Spleen (tissue), 11 donors: ENCODE data around the gene MYPN. TPM values are rescaled to one million over a fixed set of nuclear protein-coding genes. Genes with fewer than 3 reads are reported as not detected.

Source experiments
- DNase-seq: peaks from one replicate; pipeline ENCODE4 v3.0.0-alpha.2; 2020
- H3K27ac ChIP-seq, 8 donors: fragments of 200-600 bp; sonication (generic) in 7 of 8; 1 replicate in 4 of 8; 2 replicates in 4 of 8; pipeline versions ENCODE4 v1.5.0 to v1.8.0; 2016 to 2021; ENCODE audit warnings: inconsistent platforms in 4 of 8, mild to moderate bottlenecking in 4 of 8, moderate library complexity in 1 of 8
- H3K27me3 ChIP-seq, 7 donors: fragments of 200-600 bp; sonication (generic) in 6 of 7; replicated peaks in 1 of 7; 1 replicate in 4 of 7; 2 replicates in 3 of 7; pipeline versions ENCODE4 v1.5.0 to v1.8.0; 2016 to 2021; ENCODE audit warnings: inconsistent platforms in 3 of 7, mild to moderate bottlenecking in 1 of 7
- H3K36me3 ChIP-seq, 6 donors: fragments of 200-600 bp; sonication (generic) in 5 of 6; 1 replicate in 4 of 6; 2 replicates in 2 of 6; pipeline versions ENCODE4 v1.5.0 to v1.8.0; 2016 to 2021; ENCODE audit warnings: inconsistent platforms in 2 of 6
- H3K4me1 ChIP-seq, 6 donors: fragments of 200-600 bp; sonication (generic) in 5 of 6; 1 replicate in 3 of 6; 2 replicates in 3 of 6; pipeline versions ENCODE4 v1.5.0 to v1.8.0; 2016 to 2021; ENCODE audit warnings: inconsistent platforms in 3 of 6
- H3K4me3 ChIP-seq, 8 donors: fragments of 200-600 bp; sonication (generic) in 7 of 8; 1 replicate in 4 of 8; 2 replicates in 4 of 8; pipeline versions ENCODE4 v1.5.0 to v1.8.0; 2016 to 2021; ENCODE audit warnings: inconsistent platforms in 4 of 8, mild to moderate bottlenecking in 4 of 8, moderate library complexity in 2 of 8
- H3K9me3 ChIP-seq, 8 donors: fragments of 200-600 bp; sonication (generic) in 7 of 8; 1 replicate in 4 of 8; 2 replicates in 4 of 8; pipeline versions ENCODE4 v1.5.0 to v1.8.0; 2016 to 2021; ENCODE audit warnings: inconsistent platforms in 4 of 8
- POLR2A ChIP-seq, 3 donors: fragments of 450-650 bp; IDR thresholded peaks; one replicate each; pipeline ENCODE4 v1.5.1; 2017; ENCODE audit warnings: antibody characterized with exemption in 3 of 3, mild to moderate bottlenecking in 1 of 3
- POLR2AphosphoS5 ChIP-seq, 3 donors: sonication (generic); formaldehyde crosslinking; IDR thresholded peaks; one replicate each; pipeline ENCODE4 v1.5.1; 2017; ENCODE audit warnings: antibody characterized with exemption in 3 of 3
- WGBS, 5 donors: extraction: QIAGEN DNeasy Blood & Tissue Kit in 3 of 5; methylation state at CpG; one replicate each; pipeline versions ENCODE4 v1.1.5 to v1.1.7; 2013 to 2018; 5-methylcytosine and 5-hydroxymethylcytosine counted together
- intact Hi-C: fragments of 100-400 bp; cut with DNase I; formaldehyde crosslinking; loops from one replicate; pipeline ENCODE4 v1.15.0; 2023; ENCODE audit warnings: low total_unique reads
- polyA plus RNA-seq, 3 donors: library from polyadenylated mRNA; stranded (reverse); fragments of 200-250 nt; gene quantifications; one replicate each; pipeline ENCODE4 v1.2.1, GENCODE V29; 2013
- total RNA-seq, 7 donors: library from RNA; depleted of rRNA in 3 of 7; stranded (reverse); fragments of >200 nt in 3 of 7; fragmentation: NEBNext Ultra II Directional in 4 of 7; extraction: Animal tissue kit (Norgen Biotek cat#: 25700) in 4 of 7; gene quantifications; one replicate each; pipeline versions ENCODE4 v1.1.0 to v1.2.1, GENCODE V29; 2016 to 2021
- TF ChIP-seq, protein P1 (sequence below), 11 experiments: fragments of 200-600 bp in 7 of 11; fragments of 450-650 bp in 4 of 11; sonication (generic) in 4 of 11; IDR thresholded peaks in 8 of 11; conservative IDR thresholded peaks in 3 of 11; 1 replicate in 7 of 11; 2 replicates in 4 of 11; pipeline versions ENCODE4 v1.4.0 to v1.8.0; 2016 to 2021; ENCODE audit warnings: antibody characterized with exemption in 11 of 11, inconsistent platforms in 4 of 11, mild to moderate bottlenecking in 1 of 11
- donor health status: healthy with polysubstance abuse.
- donor health status: DM: no; HTN: no; CAD: no; lungs with moderate emphysema.
- donor health status: DM: no; HTN: no; CAD: no.
- donor health status: Bipolar disorder and iron deficiency.
- donor health status: healthy.
- donor health status: DM: no; HTN: no; CAD: no.
- donor health status: DM: yes; HTN: yes; CAD: no.

Gene MYPN
- total and polyA plus RNA-seq, 10 donors: 0.03 to 0.94 (median 0.06) TPM; not detected in 5

DNA sequence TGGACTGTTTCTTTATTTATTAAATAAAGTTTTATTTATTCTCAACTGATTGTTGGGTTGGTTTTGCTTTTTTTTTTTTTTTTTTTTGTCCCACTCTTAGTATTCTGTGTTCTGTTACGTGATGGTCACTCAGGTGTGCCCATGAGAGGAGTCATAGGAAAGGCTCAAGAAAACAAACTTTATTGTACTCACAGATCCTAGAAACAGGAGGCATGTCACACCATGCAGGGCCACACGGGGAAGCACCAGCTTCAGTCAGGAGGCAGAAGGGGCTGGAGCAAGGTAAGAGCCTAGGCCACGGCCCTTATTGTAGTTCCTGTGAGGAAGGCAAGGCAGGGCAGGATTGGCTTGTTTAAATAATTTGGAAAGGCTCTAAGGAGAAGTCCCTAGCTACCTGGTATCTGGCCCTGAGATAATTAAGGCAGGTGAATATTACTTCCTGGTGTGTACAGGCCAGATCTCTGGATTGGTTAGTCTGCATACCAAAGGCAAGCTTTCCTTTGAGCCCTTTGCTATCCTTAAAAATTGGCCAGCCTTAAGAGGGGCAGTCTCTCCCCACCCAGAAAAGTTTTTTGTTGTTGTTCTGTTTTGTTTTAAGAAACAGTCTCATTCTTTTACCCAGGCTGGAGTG, 114.4 kb downstream of the MYPN start:
- no peak overlapping the region for H3K27ac ChIP-seq
- WGBS, 5 donors: 78 to 92% (median 83%) methylated on average over 3 of the region's 3 CpGs
- peaks cover 0 to 2% (median 0%) of the 10 kb centered on the region in 7 donors for H3K27me3 ChIP-seq
- no peak overlapping the region for H3K4me3 ChIP-seq
- no peaks in the 10 kb centered on the region for H3K4me1 ChIP-seq
- intact Hi-C loops: no loop called here
- no peak for DNase-seq
- H3K36me3 ChIP-seq: no peaks in the 10 kb centered on the region
- TF ChIP-seq, protein P1, sequence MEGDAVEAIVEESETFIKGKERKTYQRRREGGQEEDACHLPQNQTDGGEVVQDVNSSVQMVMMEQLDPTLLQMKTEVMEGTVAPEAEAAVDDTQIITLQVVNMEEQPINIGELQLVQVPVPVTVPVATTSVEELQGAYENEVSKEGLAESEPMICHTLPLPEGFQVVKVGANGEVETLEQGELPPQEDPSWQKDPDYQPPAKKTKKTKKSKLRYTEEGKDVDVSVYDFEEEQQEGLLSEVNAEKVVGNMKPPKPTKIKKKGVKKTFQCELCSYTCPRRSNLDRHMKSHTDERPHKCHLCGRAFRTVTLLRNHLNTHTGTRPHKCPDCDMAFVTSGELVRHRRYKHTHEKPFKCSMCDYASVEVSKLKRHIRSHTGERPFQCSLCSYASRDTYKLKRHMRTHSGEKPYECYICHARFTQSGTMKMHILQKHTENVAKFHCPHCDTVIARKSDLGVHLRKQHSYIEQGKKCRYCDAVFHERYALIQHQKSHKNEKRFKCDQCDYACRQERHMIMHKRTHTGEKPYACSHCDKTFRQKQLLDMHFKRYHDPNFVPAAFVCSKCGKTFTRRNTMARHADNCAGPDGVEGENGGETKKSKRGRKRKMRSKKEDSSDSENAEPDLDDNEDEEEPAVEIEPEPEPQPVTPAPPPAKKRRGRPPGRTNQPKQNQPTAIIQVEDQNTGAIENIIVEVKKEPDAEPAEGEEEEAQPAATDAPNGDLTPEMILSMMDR (IDR thresholded peaks at IDR 0.05 in 8 of 11, conservative IDR thresholded peaks at IDR 0.05 in 3 of 11): no peak
- TF ChIP-seq POLR2A (IDR thresholded peaks at IDR 0.05) (no peak), POLR2AphosphoS5 (IDR thresholded peaks at IDR 0.05) (no peak)
- no peaks in the 10 kb centered on the region for H3K9me3 ChIP-seq

DNA sequence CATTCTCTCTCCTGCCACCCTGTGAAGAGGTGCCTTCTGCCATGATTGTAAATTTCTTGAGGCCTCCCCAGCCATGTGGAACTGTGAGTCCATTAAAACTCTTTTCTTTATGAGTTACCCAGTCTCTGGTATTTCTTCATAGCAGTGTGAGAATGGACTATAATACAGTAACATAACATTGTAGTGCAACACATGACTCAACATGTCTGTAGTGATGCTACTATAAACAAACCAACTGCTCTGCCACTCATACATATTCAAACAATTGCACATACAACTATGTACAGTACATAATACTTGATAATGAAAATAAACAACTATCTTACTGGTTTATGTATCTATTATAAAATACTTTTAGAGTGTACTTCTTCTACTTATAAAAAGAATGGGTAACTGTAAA, 115.5 kb downstream of the MYPN start:
- Histone ChIP-seq H3K27ac (no peak overlapping the region), H3K27me3 (peaks cover 0 to 13% (median 0%) of the 10 kb centered on the region in 7 donors), H3K4me1 (no peaks in the 10 kb centered on the region), H3K36me3 (no peaks in the 10 kb centered on the region), H3K9me3 (no peaks in the 10 kb centered on the region), H3K4me3 (no peak overlapping the region)
- intact Hi-C loops: no loop called here
- TF ChIP-seq, protein P1 (IDR thresholded peaks at IDR 0.05 in 8 of 11, conservative IDR thresholded peaks at IDR 0.05 in 3 of 11): no peak
- no peak for TF ChIP-seq POLR2A (IDR thresholded peaks at IDR 0.05)
- DNase-seq: no peak

DNA sequence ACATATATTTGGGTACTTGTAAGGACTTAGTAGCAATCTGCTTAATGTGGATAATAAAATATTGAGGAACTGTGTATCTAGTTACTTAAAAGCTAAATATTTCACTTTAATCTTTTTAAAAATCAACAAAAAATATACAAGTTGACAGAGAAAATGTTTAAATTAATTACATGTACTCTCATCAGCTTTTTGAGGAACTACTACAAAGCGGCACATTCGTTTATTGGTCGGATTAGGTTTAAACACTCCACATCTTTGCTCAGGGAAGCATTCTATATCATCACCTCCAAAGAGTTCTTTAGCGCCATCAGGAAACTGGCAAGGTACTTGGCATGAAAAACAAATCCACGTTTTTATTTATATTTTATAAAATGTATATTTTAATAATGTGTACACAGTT, 121.0 kb downstream of the MYPN start:
- no peaks in the 10 kb centered on the region for H3K36me3 ChIP-seq
- 78 to 86% (median 84%) methylated on average over 5 of the region's 5 CpGs for WGBS, 5 donors
- no peak for DNase-seq
- H3K27me3 ChIP-seq: peaks cover 0 to 39% (median 10%) of the 10 kb centered on the region in 7 donors
- H3K4me1 ChIP-seq: peaks cover 0 to 16% (median 12%) of the 10 kb centered on the region in 6 donors
- TF ChIP-seq POLR2A (IDR thresholded peaks at IDR 0.05) (no peak), POLR2AphosphoS5 (IDR thresholded peaks at IDR 0.05) (no peak)
- TF ChIP-seq, protein P1 (IDR thresholded peaks at IDR 0.05 in 8 of 11, conservative IDR thresholded peaks at IDR 0.05 in 3 of 11): no peak
- no peak overlapping the region for H3K27ac ChIP-seq
- intact Hi-C loops: no loop called here
- H3K9me3 ChIP-seq: no peaks in the 10 kb centered on the region
- H3K4me3 ChIP-seq: no peak overlapping the region

DNA sequence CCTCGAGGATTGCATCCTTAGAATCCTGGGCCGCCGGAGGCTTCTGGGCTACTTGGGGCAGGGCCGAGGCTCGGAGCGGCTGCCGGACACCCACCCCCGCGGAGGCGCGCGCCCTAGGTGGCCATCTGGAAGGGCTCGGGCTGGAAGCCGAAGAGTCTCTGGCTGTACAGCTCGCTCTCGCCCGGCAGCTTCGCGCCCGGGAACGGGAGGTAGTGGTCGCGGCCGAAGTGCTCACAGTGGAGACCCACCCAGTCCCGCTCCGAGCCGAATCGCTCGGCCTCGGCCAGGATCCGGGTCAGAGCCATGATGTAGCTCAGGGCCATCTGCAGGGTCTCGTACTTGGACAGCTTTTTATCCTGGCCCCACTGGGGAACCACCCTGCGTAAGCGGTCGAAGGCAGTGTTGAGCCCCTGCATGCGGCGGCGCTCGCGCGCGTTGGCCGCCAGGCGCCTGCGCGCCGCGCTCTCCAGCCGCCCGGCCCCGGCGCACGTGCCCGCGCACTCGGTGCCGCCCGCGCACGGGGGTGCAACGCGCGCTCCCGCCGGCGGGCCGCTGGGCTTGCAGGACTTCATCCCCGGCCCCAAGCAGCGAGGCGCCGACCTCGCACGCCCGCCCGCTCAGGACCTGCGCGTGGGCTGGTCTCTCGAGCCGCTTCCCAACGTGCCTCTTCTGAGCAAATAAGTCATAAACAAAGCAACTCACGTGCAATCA, 122.0 kb downstream of the MYPN start:
- WGBS, 5 donors: 1% methylated on average over 25 to 81 of the region's 81 CpGs
- Histone ChIP-seq H3K4me3 (peak overlapping the region; percentile 44 to 80 (median 54)), H3K27ac (peak overlapping the region in 6 of 8 donors; percentile 21 to 65 (median 56)), H3K27me3 (peaks cover 0 to 39% (median 10%) of the 10 kb centered on the region in 7 donors), H3K36me3 (no peaks in the 10 kb centered on the region), H3K9me3 (no peaks in the 10 kb centered on the region), H3K4me1 (peaks cover 0 to 16% (median 12%) of the 10 kb centered on the region in 6 donors)
- DNase-seq: peak; percentile 84
- TF ChIP-seq POLR2AphosphoS5 (IDR thresholded peaks at IDR 0.05) (peak in 2 of 3 donors; percentile 44), POLR2A (IDR thresholded peaks at IDR 0.05) (no peak)
- TF ChIP-seq, protein P1 (IDR thresholded peaks at IDR 0.05 in 8 of 11, conservative IDR thresholded peaks at IDR 0.05 in 3 of 11): peak in 1 of 11 experiments; percentile 13
- intact Hi-C loops: no loop called here
